ENCODE measurements around the gene PLXDC2.

Gene PLXDC2

DNA sequence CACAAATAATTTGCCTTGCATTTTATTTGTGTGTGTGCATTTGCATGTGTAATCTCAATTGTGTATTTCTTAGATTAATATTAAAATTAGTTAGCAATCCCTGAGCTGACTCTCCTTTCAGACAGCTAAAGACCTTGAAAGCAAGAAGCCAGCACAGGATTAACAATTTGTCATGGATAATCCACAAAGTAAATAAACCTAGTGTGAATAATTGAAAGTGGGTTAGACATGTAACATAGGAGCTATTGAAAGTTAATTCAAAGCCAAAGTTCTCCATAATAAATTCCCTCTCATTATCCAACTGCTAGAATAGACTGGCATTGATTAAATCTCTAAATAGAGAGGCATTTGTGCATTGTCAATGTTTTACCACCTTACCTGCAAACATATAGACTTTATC lies 326.1 kb downstream of the PLXDC2 start:
- Histone ChIP-seq H3K79me2 (ENCODE audit: control insufficient read depth, low read length) (no peaks in the 10 kb centered on the region), H3K36me3 (ENCODE audit: control insufficient read depth, low read length) (no peaks in the 10 kb centered on the region), H3K27ac (ENCODE audit: low read depth, low read length) (no peak overlapping the region), H3K9me3 (ENCODE audit: control insufficient read depth, insufficient read depth, low read length) (no peaks in the 10 kb centered on the region), H3K27me3 (ENCODE audit: control insufficient read depth, low read length) (no peaks in the 10 kb centered on the region), H3F3A (ENCODE audit: control insufficient read depth, insufficient read depth) (no peaks in the 10 kb centered on the region), H3K4me2 (ENCODE audit: low read length) (no peak overlapping the region), H3K4me1 (ENCODE audit: control insufficient read depth, low read length) (no peaks in the 10 kb centered on the region), H3K9me2 (replicated peaks; ENCODE audit: control insufficient read depth, low read length) (no peaks in the 10 kb centered on the region), H3K4me3 (ENCODE audit: low read length) (no peak overlapping the region), H4K20me1 (ENCODE audit: control insufficient read depth, insufficient read depth, low read depth, low read length) (no peaks in the 10 kb centered on the region)
- TF ChIP-seq, protein P1, sequence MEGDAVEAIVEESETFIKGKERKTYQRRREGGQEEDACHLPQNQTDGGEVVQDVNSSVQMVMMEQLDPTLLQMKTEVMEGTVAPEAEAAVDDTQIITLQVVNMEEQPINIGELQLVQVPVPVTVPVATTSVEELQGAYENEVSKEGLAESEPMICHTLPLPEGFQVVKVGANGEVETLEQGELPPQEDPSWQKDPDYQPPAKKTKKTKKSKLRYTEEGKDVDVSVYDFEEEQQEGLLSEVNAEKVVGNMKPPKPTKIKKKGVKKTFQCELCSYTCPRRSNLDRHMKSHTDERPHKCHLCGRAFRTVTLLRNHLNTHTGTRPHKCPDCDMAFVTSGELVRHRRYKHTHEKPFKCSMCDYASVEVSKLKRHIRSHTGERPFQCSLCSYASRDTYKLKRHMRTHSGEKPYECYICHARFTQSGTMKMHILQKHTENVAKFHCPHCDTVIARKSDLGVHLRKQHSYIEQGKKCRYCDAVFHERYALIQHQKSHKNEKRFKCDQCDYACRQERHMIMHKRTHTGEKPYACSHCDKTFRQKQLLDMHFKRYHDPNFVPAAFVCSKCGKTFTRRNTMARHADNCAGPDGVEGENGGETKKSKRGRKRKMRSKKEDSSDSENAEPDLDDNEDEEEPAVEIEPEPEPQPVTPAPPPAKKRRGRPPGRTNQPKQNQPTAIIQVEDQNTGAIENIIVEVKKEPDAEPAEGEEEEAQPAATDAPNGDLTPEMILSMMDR (IDR thresholded peaks at IDR 0.05; ENCODE audit: low read depth, low read length, poor library complexity, severe bottlenecking), result no peak
- no peak for TF ChIP-seq EZH2phosphoT487 (IDR thresholded peaks at IDR 0.05; ENCODE audit: borderline replicate concordance, low read length)

DNA sequence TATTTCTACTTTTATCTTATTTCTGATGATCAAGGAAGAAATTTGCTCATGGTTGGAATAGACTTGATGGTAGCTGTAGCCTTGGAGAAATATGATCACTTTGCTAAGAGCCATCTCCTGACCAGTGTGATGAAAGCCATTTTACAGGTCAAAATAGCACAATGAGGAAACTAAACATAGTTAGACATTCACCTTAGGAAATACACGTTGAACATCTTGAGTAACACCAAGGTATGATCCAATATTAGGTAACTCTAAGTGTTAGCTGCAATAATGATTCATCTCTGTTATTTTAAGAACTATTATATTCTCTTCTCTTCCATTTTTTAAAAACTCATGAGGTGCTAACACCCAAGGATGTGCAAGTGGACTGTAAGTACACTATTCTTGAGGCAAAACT lies 328.0 kb downstream of the PLXDC2 start:
- Histone ChIP-seq H3F3A (ENCODE audit: control insufficient read depth, insufficient read depth) (no peaks in the 10 kb centered on the region), H3K27me3 (ENCODE audit: control insufficient read depth, low read length) (no peaks in the 10 kb centered on the region), H3K4me2 (ENCODE audit: low read length) (no peak overlapping the region), H3K4me1 (ENCODE audit: control insufficient read depth, low read length) (no peaks in the 10 kb centered on the region), H3K9me3 (ENCODE audit: control insufficient read depth, insufficient read depth, low read length) (no peaks in the 10 kb centered on the region), H3K9me2 (replicated peaks; ENCODE audit: control insufficient read depth, low read length) (no peaks in the 10 kb centered on the region), H3K79me2 (ENCODE audit: control insufficient read depth, low read length) (no peaks in the 10 kb centered on the region), H4K20me1 (ENCODE audit: control insufficient read depth, insufficient read depth, low read depth, low read length) (no peaks in the 10 kb centered on the region), H3K4me3 (ENCODE audit: low read length) (no peak overlapping the region), H3K27ac (ENCODE audit: low read depth, low read length) (no peak overlapping the region), H3K36me3 (ENCODE audit: control insufficient read depth, low read length) (no peaks in the 10 kb centered on the region)
- TF ChIP-seq, protein P1 (IDR thresholded peaks at IDR 0.05; ENCODE audit: low read depth, low read length, poor library complexity, severe bottlenecking), result no peak
- no peak for TF ChIP-seq EZH2phosphoT487 (IDR thresholded peaks at IDR 0.05; ENCODE audit: borderline replicate concordance, low read length)

DNA sequence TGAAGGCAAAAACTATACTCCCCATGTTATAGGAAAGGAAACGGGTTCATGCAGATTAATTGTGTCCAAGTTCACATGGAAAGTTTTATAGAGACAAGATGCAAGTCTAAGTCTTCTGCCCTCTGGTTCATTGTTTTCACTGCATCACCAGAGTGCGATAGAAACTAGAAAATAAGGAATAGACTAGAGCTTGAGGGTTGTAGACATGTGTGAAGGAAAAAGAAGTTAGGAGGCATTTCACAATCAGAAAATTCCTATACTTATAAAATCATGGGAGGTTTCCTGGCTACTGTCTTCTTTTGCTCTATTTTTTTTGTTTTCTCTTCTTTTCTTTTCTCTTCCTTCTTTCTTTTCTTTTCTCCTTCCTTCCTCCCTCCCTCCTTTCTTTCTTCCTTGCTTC lies 329.8 kb downstream of the PLXDC2 start:
- H3K4me2 ChIP-seq (ENCODE audit: low read length), result no peak overlapping the region
- H3K79me2 ChIP-seq (ENCODE audit: control insufficient read depth, low read length), result no peaks in the 10 kb centered on the region
- H3K36me3 ChIP-seq (ENCODE audit: control insufficient read depth, low read length), result no peaks in the 10 kb centered on the region
- H3K4me3 ChIP-seq (ENCODE audit: low read length), result no peak overlapping the region
- H3K4me1 ChIP-seq (ENCODE audit: control insufficient read depth, low read length), result no peaks in the 10 kb centered on the region
- H3K27me3 ChIP-seq (ENCODE audit: control insufficient read depth, low read length), result no peaks in the 10 kb centered on the region
- H3K27ac ChIP-seq (ENCODE audit: low read depth, low read length), result no peak overlapping the region
- no peaks in the 10 kb centered on the region for H4K20me1 ChIP-seq (ENCODE audit: control insufficient read depth, insufficient read depth, low read depth, low read length)
- no peaks in the 10 kb centered on the region for H3K9me3 ChIP-seq (ENCODE audit: control insufficient read depth, insufficient read depth, low read length)
- TF ChIP-seq, protein P1 (IDR thresholded peaks at IDR 0.05; ENCODE audit: low read depth, low read length, poor library complexity, severe bottlenecking), result no peak
- no peak for TF ChIP-seq EZH2phosphoT487 (IDR thresholded peaks at IDR 0.05; ENCODE audit: borderline replicate concordance, low read length)
- no peaks in the 10 kb centered on the region for H3K9me2 ChIP-seq (replicated peaks; ENCODE audit: control insufficient read depth, low read length)
- H3F3A ChIP-seq (ENCODE audit: control insufficient read depth, insufficient read depth), result no peaks in the 10 kb centered on the region

DNA sequence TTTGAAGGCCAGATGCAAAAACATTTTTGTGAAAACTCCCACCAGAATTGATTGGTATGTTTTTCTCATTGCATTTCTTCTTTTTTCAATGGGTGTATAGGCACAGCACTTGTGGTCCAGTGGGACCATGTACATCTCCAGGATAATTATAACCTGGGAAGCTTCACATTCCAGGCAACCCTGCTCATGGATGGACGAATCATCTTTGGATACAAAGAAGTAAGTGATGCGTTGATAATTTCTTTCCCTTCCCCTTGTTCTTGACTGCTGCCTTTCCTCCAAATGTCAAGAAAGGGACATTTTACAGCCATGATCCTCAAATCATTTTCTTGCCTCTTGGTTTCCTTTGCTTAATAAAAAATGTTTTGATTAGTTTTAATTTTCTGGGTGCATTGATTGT lies 331.5 kb downstream of the PLXDC2 start:
- Histone ChIP-seq H3K27ac (ENCODE audit: low read depth, low read length) (no peak overlapping the region), H3K9me3 (ENCODE audit: control insufficient read depth, insufficient read depth, low read length) (no peaks in the 10 kb centered on the region), H4K20me1 (ENCODE audit: control insufficient read depth, insufficient read depth, low read depth, low read length) (no peaks in the 10 kb centered on the region), H3F3A (ENCODE audit: control insufficient read depth, insufficient read depth) (no peaks in the 10 kb centered on the region), H3K27me3 (ENCODE audit: control insufficient read depth, low read length) (no peaks in the 10 kb centered on the region), H3K36me3 (ENCODE audit: control insufficient read depth, low read length) (no peaks in the 10 kb centered on the region), H3K9me2 (replicated peaks; ENCODE audit: control insufficient read depth, low read length) (no peaks in the 10 kb centered on the region), H3K79me2 (ENCODE audit: control insufficient read depth, low read length) (no peaks in the 10 kb centered on the region), H3K4me2 (ENCODE audit: low read length) (no peak overlapping the region), H3K4me1 (ENCODE audit: control insufficient read depth, low read length) (no peaks in the 10 kb centered on the region), H3K4me3 (ENCODE audit: low read length) (no peak overlapping the region)
- TF ChIP-seq EZH2phosphoT487 (IDR thresholded peaks at IDR 0.05; ENCODE audit: borderline replicate concordance, low read length), result no peak
- TF ChIP-seq, protein P1 (IDR thresholded peaks at IDR 0.05; ENCODE audit: low read depth, low read length, poor library complexity, severe bottlenecking), result no peak
